OCI-LY7 (cell line): ENCODE measurements around the gene IL1RAPL1. TPM values are rescaled to one million over a fixed set of nuclear protein-coding genes. Genes with fewer than 3 reads are reported as not detected.

ENCODE experiments used
- BruUV-seq: library from RNA; stranded (reverse); fragments of 400-500 nt; replicated peaks from 2 replicates; lab custom pipeline; 2021; lab: Mats Ljungman, UMichigan
- CTCF ChIA-PET: fragments of 300-600 bp; sonication (Branson Sonifier 250); formaldehyde crosslinking; loops from one replicate; lab custom pipeline; 2022; ENCODE audit warnings: antibody characterized with exemption; ENCODE audit not compliant: unreplicated experiment; lab: Charles Lee
- POLR2A ChIA-PET: fragments of 300-600 bp; sonication (Branson Sonifier 250); formaldehyde crosslinking; loops from one replicate; lab custom pipeline; 2022; ENCODE audit warnings: antibody characterized with exemption; lab: Charles Lee
- DNase-seq: peaks from one replicate; pipeline ENCODE4 v3.0.0-alpha.2; 2015; ENCODE audit warnings: low spot score
- H2AFZ ChIP-seq: fragments of 200-600 bp; sonication (generic), shearing (Covaris generic); 2 replicates; pipeline ENCODE4 v1.6.1; 2014; ENCODE audit warnings: mild to moderate bottlenecking, antibody characterized with exemption, low read length, moderate library complexity
- H3K27ac ChIP-seq: fragments of 200-600 bp; sonication (generic); 2 replicates; pipeline ENCODE4 v1.5.1; 2014; ENCODE audit warnings: mixed run types, low read depth, mild to moderate bottlenecking, moderate library complexity, low read length, inconsistent platforms; ENCODE audit not compliant: poor library complexity, severe bottlenecking
- H3K36me3 ChIP-seq: fragments of 200-600 bp; sonication (generic); 2 replicates; pipeline ENCODE4 v1.6.1; 2014; ENCODE audit warnings: mild to moderate bottlenecking, antibody characterized with exemption, low read length, moderate library complexity, mixed read lengths; ENCODE audit not compliant: insufficient read depth
- H3K4me1 ChIP-seq: fragments of 200-600 bp; sonication (generic); 2 replicates; pipeline ENCODE4 v1.5.1; 2014; ENCODE audit warnings: mild to moderate bottlenecking, low read length; ENCODE audit not compliant: insufficient read depth, poor library complexity, severe bottlenecking
- H3K4me2 ChIP-seq: fragments of 200-600 bp; sonication (generic); 2 replicates; pipeline ENCODE4 v1.6.1; 2014; ENCODE audit warnings: mild to moderate bottlenecking, low read length
- H3K4me3 ChIP-seq: fragments of 200-600 bp; sonication (generic); 2 replicates; pipeline ENCODE4 v1.5.1; 2014; ENCODE audit warnings: mild to moderate bottlenecking, low read depth, low read length; ENCODE audit not compliant: poor library complexity, severe bottlenecking
- H3K79me2 ChIP-seq: fragments of 200-600 bp; sonication (generic); 2 replicates; pipeline ENCODE4 v1.6.1; 2016; ENCODE audit warnings: low read depth, mild to moderate bottlenecking, low read length, moderate library complexity, mixed read lengths; ENCODE audit not compliant: insufficient read depth
- H3K9me2 ChIP-seq: fragments of 200-600 bp; sonication (generic); 2 replicates; pipeline ENCODE4 v1.6.1; 2016; ENCODE audit warnings: mild to moderate bottlenecking, low read length, mixed read lengths; ENCODE audit not compliant: insufficient read depth
- H3K9me3 ChIP-seq: fragments of 200-600 bp; sonication (generic); 2 replicates; pipeline ENCODE4 v1.6.1; 2014; ENCODE audit warnings: mild to moderate bottlenecking, mixed run types, low read length, mixed read lengths
- H4K20me1 ChIP-seq: fragments of 200-600 bp; sonication (generic); 2 replicates; pipeline ENCODE4 v1.6.1; 2014; ENCODE audit warnings: mild to moderate bottlenecking, antibody characterized with exemption, low read length, moderate library complexity, mixed read lengths; ENCODE audit not compliant: insufficient read depth
- CTCF ChIP-seq: fragments of 200-600 bp; sonication (generic); conservative IDR thresholded peaks from 2 replicates; pipeline ENCODE4 v1.5.1; 2014; ENCODE audit warnings: mild to moderate bottlenecking, antibody characterized with exemption, low read length, moderate library complexity, mixed read lengths
- EZH2phosphoT487 ChIP-seq: fragments of 200-600 bp; sonication (generic); IDR thresholded peaks from 2 replicates; pipeline ENCODE4 v1.6.1; 2018; ENCODE audit warnings: low read depth, borderline replicate concordance, mild to moderate bottlenecking, mixed run types, antibody characterized with exemption, low read length, moderate library complexity, mixed read lengths
- intact Hi-C: fragments of 100-400 bp; cut with micrococcal nuclease; formaldehyde crosslinking; loops from one replicate; pipeline ENCODE4 v1.10.0; 2022; ENCODE audit not compliant: unreplicated experiment
- total RNA-seq, 2 experiments: library from RNA; depleted of rRNA in 1 of 2; stranded (reverse); fragments of >200 nt in 1 of 2; shearing (Covaris generic) in 1 of 2; gene quantifications; 2 replicates each; pipeline ENCODE4 v1.2.3, GENCODE V29; 2014 to 2022

IL1RAPL1 gene
- total RNA-seq, 2 experiments from 2014 or later, result not detected

DNA sequence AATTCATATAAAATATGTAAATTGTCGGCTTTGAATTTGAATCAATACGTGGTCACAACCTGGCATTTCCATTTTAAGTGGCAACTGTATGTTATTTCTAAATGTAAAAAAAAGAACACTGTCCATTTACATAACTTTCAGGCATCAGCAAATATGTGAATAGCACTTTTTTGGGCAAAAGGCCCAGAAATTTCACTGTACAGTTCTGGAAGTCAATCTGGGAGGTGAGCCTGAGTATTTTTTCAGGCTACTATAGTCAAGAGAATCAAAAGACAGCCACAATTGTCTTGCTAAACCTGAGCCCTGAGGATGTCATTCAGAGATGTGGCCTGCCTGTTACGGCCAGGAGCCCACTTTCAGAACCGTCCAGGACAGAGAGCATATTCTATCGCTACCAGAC is 1084.2 kb downstream of the IL1RAPL1 start:
- no peak for DNase-seq
- BruUV-seq, result no TSS peak

DNA sequence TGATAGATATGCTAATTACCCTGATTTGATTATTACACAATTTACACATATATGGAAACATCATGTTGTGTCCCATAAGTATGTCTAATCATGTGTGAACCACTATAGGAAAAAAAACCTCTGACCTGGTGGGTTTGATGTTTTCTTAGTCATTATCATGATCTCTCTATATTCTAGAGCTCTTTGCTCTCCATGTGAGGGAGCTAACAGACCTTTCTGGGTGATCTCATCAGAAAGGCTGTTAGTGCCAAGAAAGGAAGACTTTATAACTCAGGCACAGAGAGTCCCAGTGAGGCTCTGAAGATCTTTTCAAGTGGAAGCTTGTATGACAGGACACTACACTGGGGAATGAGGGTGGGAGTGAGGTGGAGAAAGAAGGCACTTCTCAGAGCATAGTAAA is 1100.4 kb downstream of the IL1RAPL1 start:
- no TSS peak for BruUV-seq
- H3K27ac ChIP-seq, result no peak overlapping the region
- H4K20me1 ChIP-seq, result no peaks in the 10 kb centered on the region
- H2AFZ ChIP-seq, result no peak overlapping the region
- H3K4me2 ChIP-seq, result no peak overlapping the region
- POLR2A ChIA-PET, result no interaction called here
- no peaks in the 10 kb centered on the region for H3K4me1 ChIP-seq
- no peak overlapping the region for H3K4me3 ChIP-seq
- H3K36me3 ChIP-seq, result no peaks in the 10 kb centered on the region
- no peaks in the 10 kb centered on the region for H3K9me3 ChIP-seq
- intact Hi-C loops, result no loop called here
- no peak for DNase-seq
- no peaks in the 10 kb centered on the region for H3K79me2 ChIP-seq
- no peak for TF ChIP-seq EZH2phosphoT487
- TF ChIP-seq CTCF, result no peak
- no peaks in the 10 kb centered on the region for H3K9me2 ChIP-seq
- CTCF ChIA-PET, result no interaction called here

More for the DNA sequence above, 1084.2 kb downstream of the IL1RAPL1 start:
- Histone ChIP-seq H3K79me2 (no peaks in the 10 kb centered on the region), H2AFZ (no peak overlapping the region), H3K9me2 (no peaks in the 10 kb centered on the region), H3K4me2 (no peak overlapping the region), H3K9me3 (no peaks in the 10 kb centered on the region), H3K4me3 (no peak overlapping the region), H4K20me1 (no peaks in the 10 kb centered on the region), H3K27ac (no peak overlapping the region), H3K4me1 (no peaks in the 10 kb centered on the region), H3K36me3 (no peaks in the 10 kb centered on the region)
- ChIA-PET CTCF (no interaction called here), POLR2A (no interaction called here)
- TF ChIP-seq CTCF (no peak), EZH2phosphoT487 (no peak)
- intact Hi-C loops, result no loop called here

- ChIA-PET CTCF (no interaction called here), POLR2A (no interaction called here)
- Histone ChIP-seq H2AFZ (no peak overlapping the region), H3K4me2 (no peak overlapping the region), H3K9me2 (no peaks in the 10 kb centered on the region), H3K36me3 (no peaks in the 10 kb centered on the region), H3K27ac (no peak overlapping the region), H4K20me1 (no peaks in the 10 kb centered on the region), H3K79me2 (no peaks in the 10 kb centered on the region), H3K4me1 (no peaks in the 10 kb centered on the region), H3K4me3 (no peak overlapping the region), H3K9me3 (no peaks in the 10 kb centered on the region)
- TF ChIP-seq EZH2phosphoT487, result no peak
- TF ChIP-seq CTCF, result no peak
- BruUV-seq, result no TSS peak
- DNase-seq, result no peak
- intact Hi-C loops, result no loop called here
Measured at GRCh38 chrX:29690061-29690460, 1102.8 kb downstream of the IL1RAPL1 start.
